ENCODE measurements around the gene TFEB.
A peak's percentile ranks its signal among the peaks of the same experiment; 100 is the strongest.
"Not testable (repeated sequence)": the region's sequence is repeated elsewhere in the genome, so short reads cannot be mapped to it uniquely, and the experiment has no call there.

TFEB gene

GRCh38 chr6:41735427-41736185 is at the start of gene TFEB:
TFEB (minus strand) TSS chr6:41735608; CDS start chr6:41691213, 44,395 bp downstream.
- DNase-seq, result peak; percentile 79

- DNase-seq, result no peak
Measured at GRCh38 chr6:41784581-41785171, 49.3 kb upstream of the TFEB start.

- DNase-seq, result no peak
Measured at GRCh38 chr6:41783106-41783780, 47.8 kb upstream of the TFEB start.

- no peak for DNase-seq
Measured at GRCh38 chr6:41781366-41781730, 45.9 kb upstream of the TFEB start.

GRCh38 chr6:41780551-41781365 is 45.4 kb upstream of the TFEB start, which contains the start of gene PRICKLE4:
PRICKLE4 (plus strand) TSS chr6:41780782; CDS start chr6:41783474, 2,692 bp downstream.
- no peak for DNase-seq

- peak; percentile 57 for DNase-seq
Measured at GRCh38 chr6:41779788-41780550, 44.6 kb upstream of the TFEB start, which contains the start of gene FRS3. FRS3 (minus strand) TSS chr6:41779900; CDS start chr6:41776987, 2,913 bp downstream.

- DNase-seq, result no peak
Measured at GRCh38 chr6:41779336-41779735, 43.9 kb upstream of the TFEB start.

- DNase-seq, result no peak
Measured at GRCh38 chr6:41778895-41779294, 43.5 kb upstream of the TFEB start.

- DNase-seq, result no peak
Measured at GRCh38 chr6:41777551-41778285, 42.3 kb upstream of the TFEB start.

- DNase-seq, result no peak
Measured at GRCh38 chr6:41775293-41775882, 40.0 kb upstream of the TFEB start.

GRCh38 chr6:41774841-41775240 is 39.4 kb upstream of the TFEB start:
- no peak for DNase-seq

- DNase-seq, result no peak
Measured at GRCh38 chr6:41771058-41771983, 35.9 kb upstream of the TFEB start.

GRCh38 chr6:41770381-41771057 is 35.1 kb upstream of the TFEB start:
- no peak for DNase-seq

- no peak for DNase-seq
Measured at GRCh38 chr6:41769376-41769775, 34.0 kb upstream of the TFEB start.

GRCh38 chr6:41768545-41769308 is 33.3 kb upstream of the TFEB start:
- DNase-seq, result no peak

GRCh38 chr6:41767112-41767833 is 31.9 kb upstream of the TFEB start:
- DNase-seq, result peak; percentile 81

GRCh38 chr6:41766043-41766664 is 30.7 kb upstream of the TFEB start:
- DNase-seq, result not testable (repeated sequence)

Data from amniotic stem cell (primary cell).